T-cell (primary cell): Measurements from ENCODE around the gene GYG2. TPM values are rescaled to one million over a fixed set of nuclear protein-coding genes. Genes with fewer than 3 reads are reported as not detected.

Source experiments
- ATAC-seq, 4 experiments: fragments of 200-7000 bp in 3 of 4; fragments of 150-1000 bp in 1 of 4; cut with Tn5 transposase; replicated peaks in 1 of 4; 1 replicate in 3 of 4; 2 replicates in 1 of 4; pipeline ENCODE4 v1.10.0; 2021; ENCODE audit warnings: moderate library complexity in 3 of 4, mild to moderate bottlenecking in 2 of 4, moderate number of reproducible peaks in 1 of 4
- CTCF ChIA-PET, 2 donors: fragments of 300-600 bp; sonication (Branson Sonifier 250); formaldehyde crosslinking; loops; one replicate each; lab custom pipeline; 2022; ENCODE audit warnings: antibody characterized with exemption in 2 of 2; lab: Charles Lee
- POLR2A ChIA-PET, 2 donors: fragments of 300-600 bp; sonication (Branson Sonifier 250); formaldehyde crosslinking; loops; one replicate each; lab custom pipeline; 2022; ENCODE audit warnings: antibody characterized with exemption in 2 of 2; lab: Charles Lee
- DNase-seq, 35 experiments: peaks; one replicate each; pipeline versions ENCODE4 v3.0.0 to v3.0.0-alpha.2; 2013 to 2023
- H3K27ac ChIP-seq: one replicate; pipeline ENCODE4 v1.5.1; 2013; ENCODE audit warnings: low read length
- H3K27me3 ChIP-seq, 2 experiments: replicated peaks in 1 of 2; 1 replicate in 1 of 2; 2 replicates in 1 of 2; pipeline versions ENCODE4 v1.6.1 to v1.7.0; 2013; ENCODE audit warnings: low read length in 1 of 2, mixed read lengths in 1 of 2; ENCODE audit not compliant: control insufficient read depth in 2 of 2, insufficient read depth in 2 of 2; ENCODE audit errors: extremely low read depth in 1 of 2
- H3K36me3 ChIP-seq, 2 donors: 1 replicate in 1 of 2; 2 replicates in 1 of 2; pipeline versions ENCODE4 v1.6.1 to v1.7.0; 2013; ENCODE audit warnings: low read length in 1 of 2; ENCODE audit not compliant: control insufficient read depth in 2 of 2, insufficient read depth in 1 of 2; ENCODE audit errors: extremely low read depth in 1 of 2
- H3K4me1 ChIP-seq, 2 experiments: 1 replicate in 1 of 2; 2 replicates in 1 of 2; pipeline versions ENCODE4 v1.6.1 to v1.7.0; 2013; ENCODE audit warnings: low read length in 2 of 2, mixed read lengths in 1 of 2; ENCODE audit not compliant: insufficient read depth in 2 of 2, control insufficient read depth in 1 of 2; ENCODE audit errors: extremely low read depth in 1 of 2
- H3K4me3 ChIP-seq, 2 donors: 1 replicate in 1 of 2; 2 replicates in 1 of 2; pipeline versions ENCODE4 v1.5.1 to v1.7.0; 2013; ENCODE audit warnings: mild to moderate bottlenecking in 2 of 2, low read length in 1 of 2, moderate library complexity in 1 of 2; ENCODE audit not compliant: control insufficient read depth in 1 of 2; ENCODE audit errors: extremely low read depth in 1 of 2
- H3K9me3 ChIP-seq: 2 replicates; pipeline ENCODE4 v1.7.0; 2013
- H3K27ac Mint-ChIP-seq, 2 donors: one replicate each; pipeline ENCODE4 v1.8.0; 2020 to 2021; ENCODE audit warnings: mild to moderate bottlenecking in 2 of 2, mixed read lengths in 2 of 2
- H3K27me3 Mint-ChIP-seq, 2 donors: one replicate each; pipeline ENCODE4 v1.8.0; 2021 to 2022; ENCODE audit warnings: mixed read lengths in 2 of 2
- H3K36me3 Mint-ChIP-seq: one replicate; pipeline ENCODE4 v1.8.0; 2021; ENCODE audit warnings: mixed read lengths
- H3K4me1 Mint-ChIP-seq, 3 donors: one replicate each; pipeline ENCODE4 v1.8.0; 2020 to 2022; ENCODE audit warnings: mixed read lengths in 3 of 3, mild to moderate bottlenecking in 1 of 3
- H3K4me3 Mint-ChIP-seq, 3 donors: one replicate each; pipeline ENCODE4 v1.8.0; 2020 to 2022; ENCODE audit warnings: mild to moderate bottlenecking in 3 of 3, mixed read lengths in 3 of 3, moderate library complexity in 3 of 3
- H3K9me3 Mint-ChIP-seq, 3 donors: one replicate each; pipeline ENCODE4 v1.8.0; 2020 to 2022; ENCODE audit warnings: mixed read lengths in 3 of 3
- WGBS: methylation state at CpG from one replicate; pipeline ENCODE4 v1.1.5; 2013; ENCODE audit warnings: missing lambda C conversion rate; ENCODE audit not compliant: insufficient coverage; 5-methylcytosine and 5-hydroxymethylcytosine counted together
- total RNA-seq, 35 experiments: library from RNA in 6 of 35; stranded (reverse) in 6 of 35; fragments of 120-200 nt in 1 of 35; gene quantifications; one replicate each; pipeline versions ENCODE4 v1.2.1 to v1.2.4 and lab custom pipeline; 2013 to 2026

Gene GYG2
- total RNA-seq, 5 donors from 2014 or later (not counting 1 experiment from before 2014, with no cell fraction given) = 0.23 TPM; not detected in 4

DNA sequence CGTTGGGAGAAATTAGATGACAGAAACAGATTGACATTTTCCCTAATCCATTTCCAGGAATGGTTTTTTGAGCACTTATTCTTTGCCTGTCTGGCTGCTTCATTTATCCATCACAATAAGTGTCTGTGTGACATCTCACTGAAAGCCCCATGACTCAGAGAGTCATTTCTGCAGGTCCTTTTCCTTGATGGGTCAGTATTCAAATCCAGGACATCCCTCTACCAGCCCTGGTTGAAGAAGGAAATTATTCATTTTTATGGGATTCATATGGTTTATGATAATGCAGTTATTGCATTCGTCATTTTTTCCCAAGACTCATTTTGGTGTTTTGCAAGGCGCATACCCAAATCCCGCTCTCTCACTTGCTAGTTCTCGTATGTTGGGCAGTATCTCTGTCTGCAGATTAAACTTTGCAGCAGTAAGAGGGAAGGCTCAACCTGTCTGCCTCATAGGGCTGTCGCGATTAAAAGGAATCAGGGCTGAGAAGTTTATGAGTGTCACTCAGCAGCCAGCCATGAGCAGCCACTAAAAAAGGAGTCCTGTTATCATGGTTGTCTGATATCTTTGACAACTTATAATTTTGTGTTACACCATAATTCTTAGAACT, 44.0 kb downstream of the GYG2 start:
- H3K9me3 ChIP-seq = no peaks in the 10 kb centered on the region
- no peak for ATAC-seq
- 92% methylated on average over 2 of the region's 7 CpGs for WGBS

DNA sequence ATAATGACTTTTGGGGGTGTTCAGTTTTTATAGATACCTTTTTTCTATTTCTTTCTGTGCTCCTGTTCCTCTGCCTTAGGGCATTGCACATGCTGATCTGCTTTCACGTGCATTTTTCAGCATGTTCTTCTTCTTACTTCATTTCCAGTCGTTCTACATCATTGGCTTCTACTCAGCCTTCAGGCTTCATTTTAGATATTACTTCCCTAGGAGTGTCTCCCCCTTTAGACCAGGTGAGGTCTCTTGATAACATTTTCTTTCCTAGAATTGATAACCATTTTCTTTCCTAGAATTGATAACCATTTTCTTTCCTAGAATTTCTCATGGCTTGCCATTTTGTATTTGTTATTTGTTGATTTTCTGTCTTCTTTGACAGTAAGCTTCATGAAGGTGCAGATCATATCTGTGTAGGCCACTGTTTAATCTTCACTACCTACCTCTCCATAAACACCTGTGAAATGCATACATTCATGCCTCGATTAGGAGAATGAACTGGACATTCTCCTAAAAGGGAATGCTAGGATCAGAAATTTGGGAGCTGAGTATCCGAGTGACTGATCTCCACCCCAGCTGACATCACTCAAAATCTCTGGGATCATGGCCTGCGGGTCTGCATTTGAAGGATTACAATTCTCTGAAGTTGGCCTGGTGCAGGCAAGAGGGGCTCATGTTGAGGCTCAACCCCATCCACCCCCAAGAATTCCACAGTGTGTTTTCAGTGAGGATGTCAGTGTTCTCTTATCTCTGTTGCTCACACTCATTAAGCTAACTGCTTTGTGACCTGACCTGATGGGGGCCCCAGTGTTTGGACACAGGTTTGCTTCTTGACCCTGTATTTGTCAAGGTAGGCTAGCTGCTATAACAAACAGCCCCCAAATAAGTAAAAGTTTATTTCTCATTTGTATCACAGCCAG, 45.7 kb downstream of the GYG2 start:
- no peaks in the 10 kb centered on the region for H3K9me3 ChIP-seq
- no peak overlapping the region for H3K4me3 ChIP-seq
- H3K27ac ChIP-seq = no peak overlapping the region
- ChIA-PET CTCF (no interaction called here), POLR2A (no interaction called here)
- Mint-ChIP-seq H3K36me3 (no peaks in the 10 kb centered on the region), H3K9me3 (peaks cover 0 to 5% (median 0%) of the 10 kb centered on the region in 3 donors), H3K27ac (no peak overlapping the region), H3K27me3 (peaks cover 4% of the 10 kb centered on the region in 2 donors), H3K4me3 (no peak overlapping the region), H3K4me1 (no peaks in the 10 kb centered on the region)
- no peak for ATAC-seq
- no peaks in the 10 kb centered on the region for H3K27me3 ChIP-seq
- H3K4me1 ChIP-seq = no peaks in the 10 kb centered on the region
- DNase-seq = no peak
- H3K36me3 ChIP-seq = no peaks in the 10 kb centered on the region
- WGBS = no CpG with 5 or more reads among the region's 5 CpGs

More for the DNA sequence above, 44.0 kb downstream of the GYG2 start:
- Mint-ChIP-seq H3K4me3 (no peak overlapping the region), H3K27ac (no peak overlapping the region), H3K4me1 (no peaks in the 10 kb centered on the region), H3K36me3 (no peaks in the 10 kb centered on the region), H3K9me3 (peaks cover 0 to 5% (median 0%) of the 10 kb centered on the region in 3 donors), H3K27me3 (peaks cover 4% of the 10 kb centered on the region in 2 donors)
- Histone ChIP-seq H3K4me1 (no peaks in the 10 kb centered on the region), H3K36me3 (no peaks in the 10 kb centered on the region), H3K27me3 (no peaks in the 10 kb centered on the region), H3K4me3 (no peak overlapping the region), H3K27ac (no peak overlapping the region)
- DNase-seq = no peak
- CTCF ChIA-PET = no interaction called here
- POLR2A ChIA-PET = no interaction called here

DNA sequence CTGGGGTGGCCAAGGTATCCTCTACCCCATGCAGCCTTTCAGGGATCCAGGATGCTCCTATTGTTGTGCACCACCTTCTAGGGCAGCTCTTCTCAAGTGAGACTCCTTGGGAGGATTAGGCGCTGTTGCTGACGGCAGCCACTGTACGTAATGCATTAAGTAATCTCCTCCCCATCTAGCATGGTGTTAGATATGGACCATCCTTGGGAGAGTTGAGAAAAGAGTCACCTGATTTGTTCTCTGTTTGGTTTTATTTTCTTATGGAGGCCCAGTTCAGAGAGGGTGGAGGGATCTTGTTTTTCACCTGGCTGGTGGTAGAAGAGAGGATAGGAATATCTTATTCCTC, 46.4 kb downstream of the GYG2 start:
- CTCF ChIA-PET = interaction anchor here in 1 of 2 donors (0.7 kb wide), 1 partner anchor 1087 kb away, joined by 4 read pairs; no protein-coding TSS in a partner anchor
- ATAC-seq = no peak
- WGBS = no CpG with 5 or more reads among the region's 3 CpGs

DNA sequence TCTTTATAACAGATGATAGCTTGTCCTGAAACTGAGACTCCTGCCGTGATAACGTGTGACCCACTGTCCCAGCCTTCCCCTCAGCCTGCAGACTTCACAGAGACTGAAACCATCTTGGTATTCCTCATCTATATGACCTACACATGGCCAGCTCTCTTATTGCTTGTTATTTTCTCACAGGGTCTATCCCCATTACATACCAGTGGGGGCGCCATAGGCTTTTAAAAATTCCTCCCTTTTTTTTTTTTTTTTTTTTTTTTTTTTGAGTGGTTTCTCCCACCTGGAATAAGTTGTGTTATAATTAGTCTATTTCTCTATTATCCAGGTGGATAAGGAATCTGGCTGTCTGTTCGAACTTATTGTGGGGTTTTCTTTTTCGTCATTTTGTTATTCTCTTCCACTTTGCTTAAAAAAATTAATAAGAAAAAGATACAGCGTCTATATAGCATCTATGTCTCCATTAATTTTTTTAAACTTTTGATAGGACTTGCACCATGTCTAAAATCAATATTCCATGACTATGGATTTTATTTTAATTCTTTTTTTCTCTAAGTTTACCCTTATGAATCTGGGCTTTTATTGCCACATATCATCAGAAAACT, 47.2 kb downstream of the GYG2 start:
- 71% methylated on average over 2 of the region's 6 CpGs for WGBS
- no peak for ATAC-seq
- no peak overlapping the region for H3K4me3 Mint-ChIP-seq
- Histone ChIP-seq H3K27me3 (no peaks in the 10 kb centered on the region), H3K4me1 (no peaks in the 10 kb centered on the region), H3K27ac (no peak overlapping the region), H3K36me3 (no peaks in the 10 kb centered on the region), H3K4me3 (no peak overlapping the region), H3K9me3 (no peaks in the 10 kb centered on the region)
- CTCF ChIA-PET = interaction anchor here in 1 of 2 donors (0.7 kb wide), 2 partner anchors 28 to 1086 kb away, joined by 4 to 6 read pairs; no protein-coding TSS in a partner anchor
- H3K27ac Mint-ChIP-seq = no peak overlapping the region
- H3K36me3 Mint-ChIP-seq = no peaks in the 10 kb centered on the region
- peak in 1 of 35 experiments; percentile 5 for DNase-seq
- peaks cover 7 to 10% of the 10 kb centered on the region in 2 donors for H3K27me3 Mint-ChIP-seq
- POLR2A ChIA-PET = no interaction called here
- no peaks in the 10 kb centered on the region for H3K4me1 Mint-ChIP-seq
- H3K9me3 Mint-ChIP-seq = no peaks in the 10 kb centered on the region

More for the DNA sequence above, 46.4 kb downstream of the GYG2 start:
- H3K4me1 Mint-ChIP-seq = no peaks in the 10 kb centered on the region
- peaks cover 4 to 8% of the 10 kb centered on the region in 2 donors for H3K27me3 Mint-ChIP-seq
- H3K9me3 ChIP-seq = no peaks in the 10 kb centered on the region
- DNase-seq = no peak
- no peak overlapping the region for H3K4me3 ChIP-seq
- POLR2A ChIA-PET = no interaction called here
- H3K36me3 ChIP-seq = no peaks in the 10 kb centered on the region
- no peak overlapping the region for H3K27ac Mint-ChIP-seq
- no peaks in the 10 kb centered on the region for H3K4me1 ChIP-seq
- no peak overlapping the region for H3K27ac ChIP-seq
- no peaks in the 10 kb centered on the region for H3K36me3 Mint-ChIP-seq
- peaks cover 0 to 5% (median 0%) of the 10 kb centered on the region in 3 donors for H3K9me3 Mint-ChIP-seq
- no peaks in the 10 kb centered on the region for H3K27me3 ChIP-seq
- no peak overlapping the region for H3K4me3 Mint-ChIP-seq

DNA sequence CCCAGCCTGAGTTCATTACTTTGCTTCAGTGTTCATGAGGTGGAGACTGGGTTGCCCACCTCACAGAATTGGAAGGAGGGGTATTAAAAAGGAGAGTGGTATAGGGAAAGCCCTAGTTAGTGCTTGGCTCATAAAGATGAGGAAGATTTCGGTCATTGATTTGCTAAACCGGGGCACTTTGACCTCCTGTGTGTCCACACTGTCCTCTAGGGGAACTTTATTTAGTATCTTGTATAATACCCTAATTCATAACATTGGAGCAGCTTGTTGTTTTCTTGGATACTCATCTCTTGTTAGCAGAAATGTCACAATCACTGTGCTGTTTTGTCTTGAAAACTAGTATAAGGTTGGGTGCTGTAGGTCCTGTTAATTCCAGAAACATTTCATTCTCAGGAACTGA, 49.8 kb downstream of the GYG2 start:
- peaks cover 8 to 14% of the 10 kb centered on the region in 2 donors for H3K27me3 Mint-ChIP-seq

DNA sequence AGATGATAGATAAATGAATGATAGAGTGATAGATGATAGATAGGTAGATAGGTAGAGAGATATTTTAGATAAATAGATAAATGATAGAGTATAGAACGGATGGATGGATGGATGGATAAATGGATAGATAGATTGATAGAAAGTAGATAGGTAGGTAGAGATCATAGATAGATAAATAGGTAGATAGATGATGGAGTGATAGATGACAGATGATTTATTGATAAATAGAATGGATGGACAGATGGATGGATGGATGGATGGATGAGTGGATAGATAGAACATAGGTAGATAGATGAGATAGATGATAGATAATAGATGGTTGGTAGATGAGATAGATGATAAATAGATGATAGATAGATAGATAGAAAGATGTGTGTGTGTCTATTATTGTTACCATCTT, 50.9 kb downstream of the GYG2 start:
- H3K27me3 Mint-ChIP-seq = peaks cover 7 to 14% of the 10 kb centered on the region in 2 donors
- no peaks in the 10 kb centered on the region for H3K4me1 ChIP-seq
- H3K9me3 Mint-ChIP-seq = no peaks in the 10 kb centered on the region
- no peak overlapping the region for H3K4me3 Mint-ChIP-seq
- no peak overlapping the region for H3K4me3 ChIP-seq
- H3K36me3 Mint-ChIP-seq = no peaks in the 10 kb centered on the region
- no peak overlapping the region for H3K27ac ChIP-seq
- H3K36me3 ChIP-seq = no peaks in the 10 kb centered on the region
- ChIA-PET CTCF (no interaction called here), POLR2A (no interaction called here)
- H3K4me1 Mint-ChIP-seq = no peaks in the 10 kb centered on the region
- H3K9me3 ChIP-seq = no peaks in the 10 kb centered on the region
- DNase-seq = no peak
- no peak overlapping the region for H3K27ac Mint-ChIP-seq
- 75% methylated on average over 1 of the region's 1 CpG for WGBS
- ATAC-seq = no peak
- H3K27me3 ChIP-seq = no peaks in the 10 kb centered on the region

More for the DNA sequence above, 49.8 kb downstream of the GYG2 start:
- Histone ChIP-seq H3K36me3 (no peaks in the 10 kb centered on the region), H3K4me3 (no peak overlapping the region), H3K27ac (no peak overlapping the region), H3K4me1 (no peaks in the 10 kb centered on the region), H3K27me3 (no peaks in the 10 kb centered on the region), H3K9me3 (no peaks in the 10 kb centered on the region)
- WGBS = no CpG with 5 or more reads among the region's 2 CpGs
- H3K36me3 Mint-ChIP-seq = no peaks in the 10 kb centered on the region
- H3K4me1 Mint-ChIP-seq = no peaks in the 10 kb centered on the region
- no peak overlapping the region for H3K4me3 Mint-ChIP-seq
- H3K27ac Mint-ChIP-seq = no peak overlapping the region
- DNase-seq (no peak), ATAC-seq (no peak)
- ChIA-PET CTCF (no interaction called here), POLR2A (no interaction called here)
- H3K9me3 Mint-ChIP-seq = no peaks in the 10 kb centered on the region
